Upper lobe of left lung (tissue), 4 donors: Measurements from ENCODE around the gene MRAP.

ENCODE experiments used
- EP300 ChIP-seq, 4 donors: sonication (generic); formaldehyde crosslinking; IDR thresholded peaks; one replicate each; pipeline ENCODE4 v1.5.1; 2017; ENCODE audit warnings: antibody characterized with exemption in 4 of 4, control low read depth in 2 of 4
- POLR2A ChIP-seq, 4 donors: fragments of 450-650 bp; IDR thresholded peaks; one replicate each; pipeline ENCODE4 v1.5.1; 2016 to 2017; ENCODE audit warnings: antibody characterized with exemption in 4 of 4, mild to moderate bottlenecking in 2 of 4
- TF ChIP-seq, protein P1 (sequence below), 6 experiments: fragments of 450-650 bp in 4 of 6; fragments of 200-600 bp in 2 of 6; sonication (generic) in 2 of 6; IDR thresholded peaks; one replicate each; pipeline ENCODE4 v1.5.1; 2016 to 2019; ENCODE audit warnings: antibody characterized with exemption in 6 of 6

DNA sequence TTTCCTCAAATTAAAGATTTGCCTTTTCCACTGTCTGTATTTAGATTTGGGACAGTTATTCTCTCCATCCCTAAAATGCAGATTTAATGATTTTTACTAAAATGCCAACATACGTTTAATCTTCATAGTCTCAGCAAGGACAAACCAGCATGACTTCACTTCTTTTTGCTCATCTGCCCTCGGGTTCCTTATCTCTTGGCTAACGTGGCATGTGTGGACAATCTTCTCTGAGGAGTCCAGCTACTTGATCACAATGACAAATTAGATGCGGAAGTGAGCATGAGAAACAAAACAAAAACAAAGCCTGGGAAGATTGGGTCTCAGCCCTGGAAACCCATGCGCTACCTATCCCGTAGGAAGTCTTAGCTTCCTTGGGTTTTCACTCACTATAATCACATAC is 1.0 kb downstream of the MRAP start:
- TF ChIP-seq, protein P1, sequence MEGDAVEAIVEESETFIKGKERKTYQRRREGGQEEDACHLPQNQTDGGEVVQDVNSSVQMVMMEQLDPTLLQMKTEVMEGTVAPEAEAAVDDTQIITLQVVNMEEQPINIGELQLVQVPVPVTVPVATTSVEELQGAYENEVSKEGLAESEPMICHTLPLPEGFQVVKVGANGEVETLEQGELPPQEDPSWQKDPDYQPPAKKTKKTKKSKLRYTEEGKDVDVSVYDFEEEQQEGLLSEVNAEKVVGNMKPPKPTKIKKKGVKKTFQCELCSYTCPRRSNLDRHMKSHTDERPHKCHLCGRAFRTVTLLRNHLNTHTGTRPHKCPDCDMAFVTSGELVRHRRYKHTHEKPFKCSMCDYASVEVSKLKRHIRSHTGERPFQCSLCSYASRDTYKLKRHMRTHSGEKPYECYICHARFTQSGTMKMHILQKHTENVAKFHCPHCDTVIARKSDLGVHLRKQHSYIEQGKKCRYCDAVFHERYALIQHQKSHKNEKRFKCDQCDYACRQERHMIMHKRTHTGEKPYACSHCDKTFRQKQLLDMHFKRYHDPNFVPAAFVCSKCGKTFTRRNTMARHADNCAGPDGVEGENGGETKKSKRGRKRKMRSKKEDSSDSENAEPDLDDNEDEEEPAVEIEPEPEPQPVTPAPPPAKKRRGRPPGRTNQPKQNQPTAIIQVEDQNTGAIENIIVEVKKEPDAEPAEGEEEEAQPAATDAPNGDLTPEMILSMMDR (IDR thresholded peaks at IDR 0.05) = no peak
- no peak for TF ChIP-seq POLR2A (IDR thresholded peaks at IDR 0.05)
- no peak for TF ChIP-seq EP300 (IDR thresholded peaks at IDR 0.05)
